Mucosa of gallbladder (tissue), 1 donor: ENCODE measurements around the gene KCNS1. TPM values are rescaled to one million over a fixed set of nuclear protein-coding genes. Genes with fewer than 3 reads are reported as not detected.
"Not testable (repeated sequence)": the region's sequence is repeated elsewhere in the genome, so short reads cannot be mapped to it uniquely, and the experiment has no call there.

Experiments used
- DNase-seq: peaks from one replicate; pipeline ENCODE4 v3.0.0-alpha.2; 2020; ENCODE audit warnings: low spot score
- total RNA-seq: library from RNA; stranded (reverse); gene quantifications from one replicate; pipeline ENCODE4 v1.2.1, GENCODE V29; 2021
- donor health status: DM: no; HTN: no; CAD: no.

KCNS1 gene
- total RNA-seq, 1 donor from 2014 or later: 11.2 TPM

DNA sequence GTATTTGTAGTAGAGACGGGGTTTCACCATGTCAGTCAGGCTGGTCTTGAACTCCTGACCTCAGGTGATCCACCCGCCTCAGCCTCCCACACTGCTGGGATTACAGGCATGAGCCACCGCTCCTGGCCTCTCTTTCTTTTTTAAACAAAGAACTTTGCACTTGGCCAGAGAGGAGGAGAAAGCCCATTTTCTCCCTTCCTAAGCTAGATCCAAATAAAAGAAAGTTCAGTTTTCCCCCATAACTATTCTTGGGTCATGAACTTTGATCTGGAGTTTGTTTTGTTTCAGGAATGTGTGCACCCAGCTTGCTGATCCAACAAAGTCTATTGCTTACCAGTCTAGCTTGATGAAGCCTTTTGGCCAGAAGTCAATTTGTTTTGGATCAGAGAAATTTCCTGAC, 23.4 kb downstream of the KCNS1 start:
- no peak for DNase-seq

DNA sequence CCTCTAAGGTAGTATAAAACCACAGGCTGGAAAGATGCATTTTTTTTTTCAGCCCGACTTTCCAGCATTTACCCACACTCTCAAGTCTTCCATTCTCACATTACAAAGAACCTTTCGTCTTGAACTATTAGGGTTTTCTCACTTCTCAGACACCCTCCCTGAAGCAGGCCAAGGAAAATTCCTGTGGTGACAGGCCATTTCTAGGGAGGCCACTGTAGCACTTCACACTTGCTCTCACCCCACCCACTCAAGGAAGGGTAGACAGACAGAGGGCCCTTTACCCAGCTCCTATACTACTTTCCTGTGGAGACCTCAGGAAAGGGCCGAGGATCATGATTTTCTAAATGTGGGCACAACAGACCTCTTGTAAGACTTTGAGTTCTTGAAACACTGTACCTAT, 27.7 kb downstream of the KCNS1 start:
- no peak for DNase-seq

DNA sequence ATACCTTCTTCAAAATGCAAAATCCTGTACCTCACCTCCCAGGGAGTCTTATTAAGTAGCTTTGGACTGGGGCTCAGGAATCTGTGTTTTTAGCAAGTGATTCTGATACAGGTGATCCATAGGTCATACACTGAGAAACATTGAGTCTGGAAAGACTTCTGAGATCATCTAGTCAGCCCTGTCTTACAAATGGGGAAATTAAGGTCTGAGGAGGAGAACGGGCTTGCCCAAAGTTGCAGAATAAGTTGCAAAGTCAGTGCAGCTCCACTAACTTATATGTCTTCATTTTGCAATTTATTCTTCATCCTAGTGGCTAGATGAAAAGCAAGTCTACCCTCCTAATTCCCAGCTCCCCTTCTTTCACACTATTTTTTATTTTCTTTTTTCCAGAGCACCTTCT, 28.9 kb downstream of the KCNS1 start:
- no peak for DNase-seq

DNA sequence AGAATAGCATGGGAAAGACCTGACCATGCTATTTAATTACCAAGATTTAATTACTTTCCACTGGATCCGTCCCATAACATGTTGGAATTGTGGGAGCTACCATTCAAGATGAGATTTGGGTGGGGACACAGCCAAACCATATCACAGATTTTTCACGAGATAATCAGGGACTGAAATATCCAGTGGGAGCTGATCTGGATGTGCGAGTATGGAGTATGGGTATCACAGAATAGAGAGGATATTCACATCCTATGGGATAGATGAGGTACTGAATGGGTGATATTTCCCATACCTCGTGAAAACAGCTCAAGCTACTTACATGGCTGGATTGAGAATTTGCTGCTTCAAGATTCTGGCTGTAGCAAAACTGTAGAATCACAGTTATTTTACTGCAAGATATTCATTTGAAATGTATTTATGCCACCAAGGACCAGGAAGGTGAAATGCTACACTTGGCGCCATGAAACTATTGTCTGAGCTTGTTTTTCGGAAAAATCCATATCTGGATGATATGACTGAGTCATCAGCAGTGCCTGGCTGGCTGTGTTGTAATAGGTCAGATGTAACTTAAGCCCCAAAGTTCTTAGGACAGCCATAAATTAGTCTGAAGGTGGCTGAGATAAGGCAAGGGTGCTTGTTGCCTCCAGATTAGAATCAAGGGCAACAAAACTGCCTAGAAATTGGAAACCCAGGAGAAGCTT, 29.8 kb downstream of the KCNS1 start:
- DNase-seq: no peak

DNA sequence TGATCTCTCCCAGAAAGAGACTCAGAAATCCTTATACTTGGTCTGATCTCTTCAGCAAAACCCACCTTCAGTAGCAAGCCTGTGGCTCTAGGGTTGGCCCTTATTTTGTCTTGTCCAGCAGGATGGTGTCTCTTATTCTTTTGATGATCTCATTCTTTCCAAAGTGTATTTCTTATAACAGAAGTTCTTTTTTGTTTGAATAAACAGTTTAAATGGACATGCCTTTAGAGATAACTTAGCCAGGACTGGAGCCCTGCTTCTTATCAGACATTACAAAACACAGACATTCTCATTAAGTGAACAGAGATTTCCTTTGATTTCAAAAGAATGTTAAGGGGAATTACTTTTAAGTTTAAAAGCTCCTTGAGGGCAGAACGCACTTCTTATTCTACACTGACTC, 31.7 kb downstream of the KCNS1 start:
- no peak for DNase-seq

DNA sequence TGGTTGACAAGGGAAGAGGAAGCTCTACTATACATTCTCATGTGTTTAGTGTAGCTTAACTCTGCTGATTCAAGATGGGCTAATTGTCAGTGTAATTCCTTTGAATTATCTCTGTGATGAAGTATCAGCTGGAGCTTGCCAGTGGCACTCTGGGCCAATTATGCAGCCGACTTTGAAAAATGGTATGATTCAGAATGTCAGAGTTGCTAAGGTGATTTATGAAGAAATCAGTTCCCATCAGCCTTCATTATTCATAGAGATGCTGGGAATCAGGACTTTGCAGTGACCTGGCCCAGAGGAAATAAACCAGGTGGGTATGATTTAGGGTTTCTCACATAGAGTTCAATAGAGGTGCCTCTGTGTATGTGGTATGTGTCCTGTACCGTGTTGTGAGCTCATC, 33.4 kb downstream of the KCNS1 start:
- no peak for DNase-seq

DNA sequence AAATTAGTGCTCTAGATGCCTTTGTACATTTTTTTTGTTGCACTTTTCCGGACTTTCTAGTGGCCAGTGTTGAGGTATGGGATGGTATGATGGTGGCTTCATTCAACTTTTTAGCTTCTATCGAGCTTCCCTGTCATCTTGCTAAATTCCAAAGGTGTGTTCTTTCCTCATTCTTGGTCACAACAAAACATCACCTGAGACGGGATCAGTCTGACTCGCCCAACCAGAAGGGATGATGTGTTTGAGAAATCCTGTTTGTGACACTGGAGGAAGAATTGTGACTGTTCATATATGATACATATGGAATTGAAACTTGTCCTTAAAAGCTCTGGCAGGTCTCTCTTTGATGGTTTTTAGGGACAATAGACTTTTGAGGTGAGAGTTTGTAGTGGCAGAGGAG, 33.8 kb downstream of the KCNS1 start:
- no peak for DNase-seq

DNA sequence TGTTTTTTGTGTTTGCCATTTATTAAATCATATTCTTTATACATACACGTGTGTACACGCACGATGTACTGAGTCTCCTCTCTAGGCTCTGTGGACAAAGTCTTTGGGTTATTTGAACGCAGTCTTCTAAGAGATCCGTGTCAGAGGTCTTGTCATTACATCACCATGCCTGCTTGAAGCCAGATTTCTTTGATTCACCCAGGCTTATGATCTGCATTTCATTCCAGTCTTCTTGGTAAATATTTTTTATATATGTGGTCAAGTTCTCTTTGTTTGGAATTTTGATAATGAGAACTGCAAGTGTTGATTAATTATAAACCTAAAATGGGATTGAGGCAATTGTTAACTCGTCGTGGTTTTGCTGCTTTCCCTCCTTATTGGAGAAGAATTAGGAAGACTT, 34.6 kb downstream of the KCNS1 start:
- DNase-seq: no peak

DNA sequence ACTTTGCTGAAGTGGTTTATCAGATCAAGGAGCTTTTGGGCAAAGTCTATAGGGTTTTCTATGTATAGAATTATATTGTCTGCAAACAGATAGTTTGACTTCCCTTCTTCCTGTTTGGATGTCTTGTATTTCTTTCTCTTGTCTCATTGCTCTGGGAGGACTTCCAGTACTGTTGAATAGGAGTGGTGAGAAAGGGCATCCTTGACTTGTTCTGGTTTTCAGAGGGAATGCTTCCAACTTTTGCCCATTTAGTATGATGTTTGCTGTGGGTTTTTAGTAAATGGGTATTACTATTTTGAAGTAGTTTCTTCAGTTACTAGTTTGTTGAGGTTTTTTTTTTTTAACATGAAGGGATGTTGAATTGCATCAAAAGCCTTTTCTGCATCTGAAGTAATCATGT, 36.1 kb downstream of the KCNS1 start:
- no peak for DNase-seq

DNA sequence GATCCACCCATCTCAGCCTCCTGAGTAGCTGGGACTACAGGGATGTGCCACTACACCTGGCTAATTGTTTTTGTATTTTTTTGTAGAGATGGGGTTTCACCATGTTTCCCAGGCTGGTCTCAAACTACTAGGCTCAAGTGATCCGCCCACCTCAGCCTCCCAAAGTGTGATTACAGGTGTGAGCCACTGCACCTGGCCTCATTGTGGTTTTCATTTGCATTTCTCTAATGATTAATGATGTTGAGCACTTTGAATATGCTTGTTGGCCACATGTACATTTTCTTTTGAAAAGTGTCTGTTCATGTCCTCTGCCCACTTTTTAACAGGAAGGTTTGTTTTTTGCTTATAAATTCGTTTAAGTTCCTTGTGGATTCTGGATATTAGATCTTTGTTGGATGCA, 37.8 kb downstream of the KCNS1 start:
- DNase-seq: not testable (repeated sequence)

DNA sequence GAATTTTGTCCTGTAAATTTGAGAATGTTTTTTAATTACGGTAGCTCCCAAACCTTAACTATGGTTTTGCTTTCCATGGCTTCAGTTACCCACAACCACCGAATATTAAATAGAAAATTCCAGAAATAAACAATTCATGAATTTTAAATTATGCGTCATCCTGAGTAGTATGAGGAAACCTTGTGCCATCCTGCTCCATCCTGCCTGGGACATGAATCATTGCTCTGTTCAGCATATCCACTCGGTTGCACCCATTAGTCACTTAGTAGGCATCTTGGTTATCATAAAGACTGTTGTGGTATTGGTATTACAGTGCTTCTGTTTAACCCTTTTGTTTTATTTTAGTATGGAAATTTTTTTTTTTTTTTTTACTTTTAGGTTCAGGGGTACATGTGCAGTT, 39.7 kb downstream of the KCNS1 start:
- DNase-seq: no peak

DNA sequence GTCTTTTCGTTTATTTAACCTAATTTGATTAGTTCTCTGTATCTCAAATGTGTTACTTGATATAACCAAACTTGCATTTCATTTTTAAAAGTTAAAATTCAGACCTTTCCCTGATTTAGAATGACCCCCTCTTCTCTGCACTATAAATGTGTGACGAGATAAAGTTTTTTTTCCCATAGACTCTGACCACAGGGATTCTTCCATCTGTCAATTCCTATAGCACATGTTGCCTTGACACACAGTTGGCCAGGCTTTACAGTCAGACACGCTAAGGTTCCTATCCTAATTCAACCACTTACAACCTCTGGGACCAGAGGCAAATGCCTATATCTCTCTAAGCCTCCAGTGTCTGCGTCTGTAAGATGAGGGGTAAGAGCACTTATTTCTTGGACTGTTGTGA, 40.6 kb downstream of the KCNS1 start:
- DNase-seq: no peak

DNA sequence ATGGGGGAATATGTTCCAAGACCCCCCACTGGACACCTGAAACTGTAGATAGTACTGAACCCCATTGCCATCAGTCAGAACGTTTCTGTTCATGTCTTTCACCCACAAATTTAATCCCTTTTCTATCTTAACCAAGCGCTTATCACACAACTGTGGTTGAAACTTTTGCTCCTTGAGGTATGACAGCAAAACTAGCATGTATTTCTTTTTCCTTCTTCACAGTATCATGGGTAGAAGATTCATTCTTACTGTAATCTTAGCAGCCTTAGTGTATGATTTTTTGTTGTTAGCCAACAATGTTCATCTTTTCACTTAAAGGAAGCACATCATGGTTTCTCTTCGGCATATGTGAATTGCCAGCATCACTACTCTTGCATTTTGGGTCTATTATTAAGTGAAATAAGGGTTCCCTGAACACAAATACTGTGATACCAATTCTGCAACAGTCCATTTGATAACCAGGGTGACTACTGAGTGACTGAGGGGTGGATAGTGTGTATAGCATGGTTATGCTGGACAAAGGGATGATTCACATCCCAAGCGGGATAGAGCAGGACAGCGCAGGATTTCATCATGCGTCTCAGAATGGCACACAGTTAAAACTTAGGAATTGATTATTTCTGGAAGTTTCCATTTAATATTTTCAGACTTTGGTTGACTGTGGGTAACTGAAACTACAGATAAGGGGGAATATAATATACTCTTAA, 41.8 kb downstream of the KCNS1 start:
- no peak for DNase-seq

DNA sequence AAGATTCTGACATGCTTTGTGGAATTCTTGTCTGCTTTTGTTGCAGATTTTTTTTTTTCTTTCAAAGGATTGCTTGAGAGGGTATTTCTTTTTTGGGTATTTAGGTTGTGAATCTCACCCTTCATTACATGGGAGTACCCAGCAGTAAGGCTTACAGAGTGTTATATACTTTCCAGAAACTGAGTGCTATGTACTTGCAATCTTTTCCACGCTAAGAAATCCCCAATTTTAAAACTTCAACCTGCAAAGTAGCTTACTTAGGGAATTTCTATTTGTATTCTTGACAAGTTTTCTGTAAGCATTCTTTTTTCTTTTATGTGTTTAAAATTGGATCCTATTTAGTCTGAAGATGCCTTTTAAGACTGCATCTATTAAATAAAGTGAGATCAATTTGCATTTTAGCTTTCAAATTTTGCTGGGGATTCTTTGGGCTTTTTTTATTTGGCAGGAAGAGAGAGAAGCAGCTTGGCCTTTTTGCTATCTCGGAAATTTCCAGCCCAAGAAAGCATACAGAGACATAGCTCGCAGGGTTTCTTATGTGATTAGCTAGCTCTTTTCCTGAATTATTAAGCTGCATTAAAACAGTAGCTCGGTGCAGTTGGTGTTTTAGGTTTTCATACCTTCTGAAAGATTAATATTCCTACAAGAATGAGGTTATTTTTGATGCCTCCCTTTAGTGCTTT, 42.6 kb downstream of the KCNS1 start:
- no peak for DNase-seq

DNA sequence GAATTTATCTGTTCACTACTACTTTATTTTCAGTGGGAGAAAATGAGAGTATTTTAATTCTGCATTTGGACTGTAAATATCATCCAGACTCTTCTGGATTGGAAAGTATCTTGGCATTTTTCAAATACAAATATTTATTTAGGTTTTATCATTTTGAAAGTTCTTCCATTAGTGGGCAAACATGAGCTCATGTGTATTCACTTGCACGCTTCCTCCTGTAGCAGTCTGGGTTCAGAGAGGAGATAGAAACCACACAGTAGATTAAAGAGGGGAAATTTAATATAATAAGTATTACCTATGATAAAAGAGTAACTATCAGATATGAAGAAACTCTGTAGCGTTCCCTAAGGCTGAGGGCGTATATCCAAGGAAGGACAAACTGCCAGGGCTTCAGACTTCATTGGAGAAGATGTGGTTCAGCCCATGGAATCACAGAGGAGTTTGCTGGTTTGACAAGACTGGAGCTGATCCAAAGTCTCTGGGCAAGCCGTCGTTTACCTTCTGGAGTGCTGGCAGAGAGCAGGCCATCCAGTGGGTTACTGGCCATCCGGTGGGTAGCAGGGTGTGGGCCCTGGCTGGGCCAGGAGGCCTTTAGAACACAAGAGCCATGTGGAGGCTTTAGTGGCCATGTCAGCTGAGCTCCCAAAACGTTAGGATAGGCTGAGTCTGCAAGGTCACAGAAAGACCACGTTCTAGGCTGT, 44.3 kb downstream of the KCNS1 start:
- no peak for DNase-seq

DNA sequence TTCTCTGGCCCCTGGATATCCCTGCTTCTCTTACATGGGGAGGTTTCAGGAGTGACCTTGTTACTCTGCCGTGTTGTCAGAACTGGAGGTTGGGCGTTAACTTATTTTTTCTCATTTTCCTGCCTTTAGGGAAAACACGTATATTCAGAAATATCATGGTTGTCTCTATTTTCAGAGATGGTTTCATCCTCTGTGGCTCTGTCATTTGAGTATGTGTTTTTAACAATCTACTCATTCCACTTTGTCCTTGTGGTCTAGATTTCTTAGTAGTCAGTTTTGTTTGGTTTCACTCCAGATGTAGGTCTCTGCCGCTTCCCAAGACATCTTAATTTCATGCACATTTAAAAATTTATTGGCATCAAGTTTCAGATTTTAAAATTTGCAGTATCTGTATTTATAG, 45.9 kb downstream of the KCNS1 start:
- no peak for DNase-seq

DNA sequence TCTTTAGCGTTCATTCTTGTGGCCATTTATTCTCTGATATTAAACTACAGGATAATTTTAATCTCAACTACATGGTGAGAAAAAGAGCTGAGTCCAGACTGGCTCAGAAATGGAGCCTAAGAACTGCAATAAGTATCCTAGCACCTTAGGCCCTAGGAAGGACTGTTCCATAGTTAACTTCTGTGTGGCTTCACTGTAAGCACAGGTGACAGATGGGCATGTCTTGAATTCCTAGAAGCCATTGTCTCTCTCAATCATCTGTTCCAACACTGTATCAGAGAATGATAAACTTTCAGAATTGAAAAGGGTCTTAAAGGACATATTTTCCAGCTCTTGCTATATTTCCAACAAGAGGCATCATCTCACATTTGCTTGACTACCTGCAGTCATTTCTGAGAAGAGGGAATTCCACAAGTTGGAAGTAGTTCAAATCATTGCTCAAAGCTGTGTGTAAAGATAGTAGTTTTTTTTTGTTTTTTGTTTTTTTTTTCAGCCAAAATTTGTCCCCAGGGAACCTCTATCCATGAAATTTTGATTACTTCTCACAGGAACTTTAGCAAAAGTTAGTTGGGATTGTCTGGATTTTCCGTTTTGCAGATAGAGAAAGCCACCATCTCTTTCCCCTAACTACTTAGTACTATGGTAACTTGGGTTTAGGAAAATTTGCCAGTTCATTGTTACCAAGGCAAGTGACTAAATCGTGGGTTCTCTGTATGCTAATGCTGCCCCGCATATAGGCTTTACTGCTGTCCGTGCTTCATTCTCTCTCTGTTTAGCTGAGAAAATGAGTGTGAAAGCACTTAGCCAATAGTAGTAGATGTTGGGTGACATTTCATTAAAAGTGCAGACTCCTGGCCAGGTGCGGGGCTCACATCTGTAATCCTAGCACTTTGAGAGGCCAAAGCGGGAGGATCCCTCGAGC, 47.2 kb downstream of the KCNS1 start:
- no peak for DNase-seq

DNA sequence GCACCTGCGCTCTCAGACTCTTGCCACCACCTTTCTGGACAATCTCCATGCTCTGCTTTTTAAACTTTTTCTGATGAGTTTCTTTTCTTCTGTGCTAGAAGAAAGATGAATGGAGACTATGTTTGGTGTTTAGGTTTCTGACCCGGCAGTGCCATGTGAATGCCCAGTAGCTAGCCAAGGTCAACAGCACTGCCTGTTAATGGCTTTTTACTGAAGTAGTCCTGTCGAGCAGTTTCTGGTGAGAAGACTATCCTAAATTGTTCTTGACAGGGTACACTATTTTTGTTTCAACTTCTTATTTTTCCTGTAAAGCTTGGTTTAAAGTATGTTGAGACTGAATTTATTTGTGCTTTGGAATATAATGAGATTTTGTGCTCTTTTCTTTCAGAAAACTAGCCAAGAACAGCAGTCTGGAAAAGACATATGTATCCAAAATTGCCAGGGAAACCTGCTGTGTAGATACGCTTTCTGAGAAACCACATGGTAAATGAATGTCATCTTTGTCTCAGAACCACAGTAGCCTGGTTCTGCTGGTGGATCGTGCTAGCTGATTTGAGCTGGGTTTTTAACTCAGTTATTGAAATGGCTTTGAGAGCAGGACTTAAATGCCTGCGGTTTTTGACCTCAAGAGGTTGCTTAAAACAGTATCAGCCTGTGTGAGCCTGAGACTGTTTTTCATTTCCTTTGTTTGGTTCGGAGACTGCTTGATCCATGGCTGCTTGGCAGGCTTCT, 48.1 kb downstream of the KCNS1 start:
- DNase-seq: no peak

DNA sequence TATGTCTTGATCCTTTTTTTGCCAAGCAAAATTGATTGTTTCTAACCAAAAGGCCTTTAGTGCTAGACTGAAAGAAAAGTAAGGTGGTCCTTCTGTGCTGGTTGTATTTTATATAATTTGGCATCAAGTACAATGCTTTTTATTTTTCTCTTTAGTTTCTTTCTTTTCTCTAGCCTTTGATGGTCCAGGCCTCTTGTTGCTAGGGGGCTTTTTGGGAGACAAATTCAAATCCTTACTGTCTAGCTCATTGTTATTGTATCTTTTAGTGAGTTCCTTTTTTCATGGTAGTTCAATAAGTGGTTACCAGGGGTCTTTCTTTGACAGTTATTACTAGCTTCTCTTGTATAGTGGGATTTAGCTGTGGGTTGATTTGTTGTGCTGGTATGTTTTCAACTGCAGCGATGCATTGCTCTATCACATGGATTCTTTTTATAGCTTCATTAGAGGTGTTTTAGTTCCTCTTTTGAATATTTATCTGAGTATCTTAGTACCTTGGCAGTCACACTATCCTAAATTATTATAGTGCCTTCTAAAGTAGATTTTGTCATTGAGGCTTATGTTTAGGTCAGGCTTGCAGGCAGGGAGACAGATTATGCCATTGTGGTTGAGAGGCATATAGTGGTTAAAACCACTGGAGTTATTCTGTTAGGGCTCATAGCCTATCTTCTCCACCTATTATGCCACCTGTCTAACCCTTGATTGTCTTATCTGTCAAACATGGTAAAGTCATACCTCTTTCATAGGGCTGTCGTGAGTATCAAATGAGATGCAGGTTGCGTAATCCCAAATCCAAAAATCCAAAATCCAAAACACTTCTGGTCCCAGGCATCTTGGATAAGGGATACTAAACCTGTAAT, 49.5 kb downstream of the KCNS1 start:
- DNase-seq: no peak
